GM12891 (cell line): ENCODE results near the gene DNHD1.

Experiments
- PAX5 ChIP-seq: IDR thresholded peaks from 2 replicates; pipeline ENCODE4 v1.6.1; 2011; ENCODE audit warnings: low read length, moderate library complexity, mild to moderate bottlenecking; ENCODE audit not compliant: insufficient read depth, severe bottlenecking
- POLR2A ChIP-seq: IDR thresholded peaks from 2 replicates; pipeline ENCODE4 v1.6.1; 2011; ENCODE audit warnings: low read depth, low read length, control low read depth
- TAF1 ChIP-seq: IDR thresholded peaks from 2 replicates; pipeline ENCODE4 v1.6.1; 2011; ENCODE audit warnings: low read depth, low read length, control low read depth

GRCh38 chr11:6617315-6617781 is 120.3 kb downstream of the DNHD1 start:
- TF ChIP-seq PAX5 (no peak), POLR2A (no peak), TAF1 (no peak)
